HL-60 (cell line): ENCODE results near the gene TTC28.

Experiments
- GABPA ChIP-seq: IDR thresholded peaks from 2 replicates; pipeline ENCODE4 v1.6.1; 2012; ENCODE audit warnings: low read depth
- TF ChIP-seq, protein P1 (sequence below): IDR thresholded peaks from one replicate; pipeline ENCODE4 v1.5.1; 2011; ENCODE audit warnings: low read length, control low read depth, inconsistent platforms; ENCODE audit not compliant: insufficient read depth

DNA sequence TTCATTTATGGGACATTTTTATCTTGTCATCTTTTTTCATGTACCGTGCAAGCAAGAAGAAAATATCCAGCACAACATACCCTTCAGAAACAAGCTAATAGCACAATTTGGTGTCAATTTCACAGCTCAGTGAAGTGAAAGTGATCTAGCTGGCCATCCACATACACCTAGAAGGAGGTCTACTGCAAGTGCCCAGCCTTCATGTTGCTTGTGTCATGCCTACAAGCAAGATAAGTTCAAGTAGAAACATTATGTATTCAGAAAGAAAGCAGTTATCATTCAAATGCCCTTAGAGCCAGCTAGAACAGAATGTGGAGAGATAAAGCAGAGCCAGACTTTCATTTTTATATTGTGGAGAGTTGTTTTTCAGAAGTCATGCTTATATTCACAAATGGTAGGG lies 434.9 kb downstream of the TTC28 start:
- TF ChIP-seq, protein P1, sequence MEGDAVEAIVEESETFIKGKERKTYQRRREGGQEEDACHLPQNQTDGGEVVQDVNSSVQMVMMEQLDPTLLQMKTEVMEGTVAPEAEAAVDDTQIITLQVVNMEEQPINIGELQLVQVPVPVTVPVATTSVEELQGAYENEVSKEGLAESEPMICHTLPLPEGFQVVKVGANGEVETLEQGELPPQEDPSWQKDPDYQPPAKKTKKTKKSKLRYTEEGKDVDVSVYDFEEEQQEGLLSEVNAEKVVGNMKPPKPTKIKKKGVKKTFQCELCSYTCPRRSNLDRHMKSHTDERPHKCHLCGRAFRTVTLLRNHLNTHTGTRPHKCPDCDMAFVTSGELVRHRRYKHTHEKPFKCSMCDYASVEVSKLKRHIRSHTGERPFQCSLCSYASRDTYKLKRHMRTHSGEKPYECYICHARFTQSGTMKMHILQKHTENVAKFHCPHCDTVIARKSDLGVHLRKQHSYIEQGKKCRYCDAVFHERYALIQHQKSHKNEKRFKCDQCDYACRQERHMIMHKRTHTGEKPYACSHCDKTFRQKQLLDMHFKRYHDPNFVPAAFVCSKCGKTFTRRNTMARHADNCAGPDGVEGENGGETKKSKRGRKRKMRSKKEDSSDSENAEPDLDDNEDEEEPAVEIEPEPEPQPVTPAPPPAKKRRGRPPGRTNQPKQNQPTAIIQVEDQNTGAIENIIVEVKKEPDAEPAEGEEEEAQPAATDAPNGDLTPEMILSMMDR, result no peak
- no peak for TF ChIP-seq GABPA
